ENCODE measurements around the gene AVPI1.

The AVPI1 gene

DNA sequence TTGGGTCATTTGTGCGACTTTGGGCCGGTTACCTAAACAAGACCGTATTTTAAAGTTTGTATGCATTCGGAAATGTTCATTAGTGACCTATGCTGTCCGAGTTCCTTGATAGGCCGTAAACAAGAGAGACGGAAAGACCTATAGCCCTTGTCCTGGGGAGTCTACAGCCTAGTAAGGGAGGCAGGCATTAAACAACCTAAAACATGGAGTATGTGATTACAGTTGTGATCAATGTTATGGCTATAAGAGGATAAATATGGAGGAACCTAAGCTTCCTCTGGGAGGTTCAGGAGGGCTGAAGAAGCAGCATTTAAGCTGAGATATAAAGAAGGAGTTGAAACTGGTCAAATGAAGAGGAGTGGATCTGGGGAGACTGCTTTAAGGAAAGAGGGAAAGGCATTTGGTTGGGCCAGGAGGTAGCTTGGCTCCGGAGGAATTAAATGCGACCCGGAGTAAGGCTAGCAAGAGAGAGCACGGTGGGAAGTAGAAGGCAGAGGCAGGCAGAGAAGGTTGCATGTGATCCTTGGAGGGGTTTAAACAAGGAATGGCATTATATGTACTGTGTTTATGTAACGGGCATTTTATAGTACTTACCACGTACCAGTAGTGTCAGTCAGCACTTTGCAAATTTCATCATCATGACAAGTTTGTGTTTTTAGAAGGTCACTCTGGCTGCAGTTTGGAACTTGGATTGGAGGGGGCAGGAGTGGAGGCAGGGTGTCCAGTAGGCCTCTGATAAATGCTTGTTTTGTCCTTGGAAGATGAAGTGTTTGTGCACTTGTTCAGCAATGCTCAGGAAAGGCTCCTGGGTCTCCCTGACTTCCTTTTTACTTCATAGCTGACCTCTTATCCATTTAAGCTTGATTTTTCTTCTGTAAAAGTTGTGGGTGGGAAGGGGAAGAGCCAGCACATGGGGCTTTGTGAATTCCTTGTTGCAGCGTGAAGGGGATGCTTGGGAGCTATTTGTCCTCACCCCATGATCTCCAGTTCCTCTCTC lies 1.0 kb upstream of the AVPI1 start:
- no peaks in the 10 kb centered on the region for H3K9me3 ChIP-seq (ENCODE audit: control insufficient read depth, insufficient read depth, low read depth, low read length)
- ChIA-PET POLR2A (interaction anchor here (0.5 to 3.4 kb wide), 16 partner anchors 10 to 201 kb away, joined by 3 to 36 read pairs (median 8); partner anchors contain the start of genes MARVELD1, PI4K2A and ZFYVE27), CTCF (interaction anchor here (0.5 to 5.6 kb wide), 9 partner anchors 12 to 1217 kb away, joined by 3 to 52 read pairs (median 6); no protein-coding TSS in a partner anchor)
- 0 out of 2 replicates have a peak, but pooled peaks cover 8% of the 10 kb centered on the region for H3K4me1 ChIP-seq (ENCODE audit: control insufficient read depth, insufficient read depth, low read length)
- no peaks in the 10 kb centered on the region for H3K36me3 ChIP-seq (ENCODE audit: control insufficient read depth in 2 of 2, insufficient read depth in 1 of 2, low read length in 2 of 2)
- H3K4me3 ChIP-seq (ENCODE audit: low read depth, low read length), result no peak overlapping the region
- peak overlapping the region; percentile 35; the same call in 1 of the 2 replicates for H3K27ac ChIP-seq (ENCODE audit: extremely low read depth, low read depth, low read length)
- TF ChIP-seq ZNF169 (tag by site-specific recombination; IDR thresholded peaks at IDR 0.05) (no peak), ZNF335 (tag by site-specific recombination; conservative IDR thresholded peaks at IDR 0.05) (peak; percentile 41), ZNF23 (tag by site-specific recombination; IDR thresholded peaks at IDR 0.05; ENCODE audit: borderline replicate concordance) (no peak), ZNF585B (tag by site-specific recombination; IDR thresholded peaks at IDR 0.05) (no peak), ZBTB21 (tag by site-specific recombination; IDR thresholded peaks at IDR 0.05) (no peak), ZNF423 (tag by site-specific recombination; IDR thresholded peaks at IDR 0.05) (no peak), ZNF211 (tag by site-specific recombination; IDR thresholded peaks at IDR 0.05; ENCODE audit: low read depth) (no peak), ZSCAN30 (tag by site-specific recombination; IDR thresholded peaks at IDR 0.05) (no peak), PRDM1 (tag by site-specific recombination; IDR thresholded peaks at IDR 0.05) (no peak), ZNF624 (tag by site-specific recombination; IDR thresholded peaks at IDR 0.05) (no peak), ZNF621 (tag by site-specific recombination; IDR thresholded peaks at IDR 0.05) (no peak), GFI1B (tag by site-specific recombination; IDR thresholded peaks at IDR 0.05) (no peak), ZFP69B (tag by site-specific recombination; IDR thresholded peaks at IDR 0.05) (0 out of 2 replicates have a peak, but pooled peaks have one; percentile 22), ZNF529 (tag by site-specific recombination; IDR thresholded peaks at IDR 0.05; ENCODE audit: insufficient replicate concordance) (no peak), TRIM28 (IDR thresholded peaks at IDR 0.05; ENCODE audit: borderline replicate concordance, low read length) (no peak), ZNF600 (tag by site-specific recombination; IDR thresholded peaks at IDR 0.05) (peak; percentile 56; the same call in 1 of the 2 replicates), ZNF223 (tag by site-specific recombination; IDR thresholded peaks at IDR 0.05) (no peak)
- TF ChIP-seq, protein P1, sequence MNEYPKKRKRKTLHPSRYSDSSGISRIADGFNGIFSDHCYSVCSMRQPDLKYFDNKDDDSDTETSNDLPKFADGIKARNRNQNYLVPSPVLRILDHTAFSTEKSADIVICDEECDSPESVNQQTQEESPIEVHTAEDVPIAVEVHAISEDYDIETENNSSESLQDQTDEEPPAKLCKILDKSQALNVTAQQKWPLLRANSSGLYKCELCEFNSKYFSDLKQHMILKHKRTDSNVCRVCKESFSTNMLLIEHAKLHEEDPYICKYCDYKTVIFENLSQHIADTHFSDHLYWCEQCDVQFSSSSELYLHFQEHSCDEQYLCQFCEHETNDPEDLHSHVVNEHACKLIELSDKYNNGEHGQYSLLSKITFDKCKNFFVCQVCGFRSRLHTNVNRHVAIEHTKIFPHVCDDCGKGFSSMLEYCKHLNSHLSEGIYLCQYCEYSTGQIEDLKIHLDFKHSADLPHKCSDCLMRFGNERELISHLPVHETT (tag by site-specific recombination; IDR thresholded peaks at IDR 0.05), result no peak
- TF ChIP-seq, protein P2, sequence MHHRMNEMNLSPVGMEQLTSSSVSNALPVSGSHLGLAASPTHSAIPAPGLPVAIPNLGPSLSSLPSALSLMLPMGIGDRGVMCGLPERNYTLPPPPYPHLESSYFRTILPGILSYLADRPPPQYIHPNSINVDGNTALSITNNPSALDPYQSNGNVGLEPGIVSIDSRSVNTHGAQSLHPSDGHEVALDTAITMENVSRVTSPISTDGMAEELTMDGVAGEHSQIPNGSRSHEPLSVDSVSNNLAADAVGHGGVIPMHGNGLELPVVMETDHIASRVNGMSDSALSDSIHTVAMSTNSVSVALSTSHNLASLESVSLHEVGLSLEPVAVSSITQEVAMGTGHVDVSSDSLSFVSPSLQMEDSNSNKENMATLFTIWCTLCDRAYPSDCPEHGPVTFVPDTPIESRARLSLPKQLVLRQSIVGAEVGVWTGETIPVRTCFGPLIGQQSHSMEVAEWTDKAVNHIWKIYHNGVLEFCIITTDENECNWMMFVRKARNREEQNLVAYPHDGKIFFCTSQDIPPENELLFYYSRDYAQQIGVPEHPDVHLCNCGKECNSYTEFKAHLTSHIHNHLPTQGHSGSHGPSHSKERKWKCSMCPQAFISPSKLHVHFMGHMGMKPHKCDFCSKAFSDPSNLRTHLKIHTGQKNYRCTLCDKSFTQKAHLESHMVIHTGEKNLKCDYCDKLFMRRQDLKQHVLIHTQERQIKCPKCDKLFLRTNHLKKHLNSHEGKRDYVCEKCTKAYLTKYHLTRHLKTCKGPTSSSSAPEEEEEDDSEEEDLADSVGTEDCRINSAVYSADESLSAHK (tag by site-specific recombination; IDR thresholded peaks at IDR 0.05), result no peak
- TF ChIP-seq, protein P3, sequence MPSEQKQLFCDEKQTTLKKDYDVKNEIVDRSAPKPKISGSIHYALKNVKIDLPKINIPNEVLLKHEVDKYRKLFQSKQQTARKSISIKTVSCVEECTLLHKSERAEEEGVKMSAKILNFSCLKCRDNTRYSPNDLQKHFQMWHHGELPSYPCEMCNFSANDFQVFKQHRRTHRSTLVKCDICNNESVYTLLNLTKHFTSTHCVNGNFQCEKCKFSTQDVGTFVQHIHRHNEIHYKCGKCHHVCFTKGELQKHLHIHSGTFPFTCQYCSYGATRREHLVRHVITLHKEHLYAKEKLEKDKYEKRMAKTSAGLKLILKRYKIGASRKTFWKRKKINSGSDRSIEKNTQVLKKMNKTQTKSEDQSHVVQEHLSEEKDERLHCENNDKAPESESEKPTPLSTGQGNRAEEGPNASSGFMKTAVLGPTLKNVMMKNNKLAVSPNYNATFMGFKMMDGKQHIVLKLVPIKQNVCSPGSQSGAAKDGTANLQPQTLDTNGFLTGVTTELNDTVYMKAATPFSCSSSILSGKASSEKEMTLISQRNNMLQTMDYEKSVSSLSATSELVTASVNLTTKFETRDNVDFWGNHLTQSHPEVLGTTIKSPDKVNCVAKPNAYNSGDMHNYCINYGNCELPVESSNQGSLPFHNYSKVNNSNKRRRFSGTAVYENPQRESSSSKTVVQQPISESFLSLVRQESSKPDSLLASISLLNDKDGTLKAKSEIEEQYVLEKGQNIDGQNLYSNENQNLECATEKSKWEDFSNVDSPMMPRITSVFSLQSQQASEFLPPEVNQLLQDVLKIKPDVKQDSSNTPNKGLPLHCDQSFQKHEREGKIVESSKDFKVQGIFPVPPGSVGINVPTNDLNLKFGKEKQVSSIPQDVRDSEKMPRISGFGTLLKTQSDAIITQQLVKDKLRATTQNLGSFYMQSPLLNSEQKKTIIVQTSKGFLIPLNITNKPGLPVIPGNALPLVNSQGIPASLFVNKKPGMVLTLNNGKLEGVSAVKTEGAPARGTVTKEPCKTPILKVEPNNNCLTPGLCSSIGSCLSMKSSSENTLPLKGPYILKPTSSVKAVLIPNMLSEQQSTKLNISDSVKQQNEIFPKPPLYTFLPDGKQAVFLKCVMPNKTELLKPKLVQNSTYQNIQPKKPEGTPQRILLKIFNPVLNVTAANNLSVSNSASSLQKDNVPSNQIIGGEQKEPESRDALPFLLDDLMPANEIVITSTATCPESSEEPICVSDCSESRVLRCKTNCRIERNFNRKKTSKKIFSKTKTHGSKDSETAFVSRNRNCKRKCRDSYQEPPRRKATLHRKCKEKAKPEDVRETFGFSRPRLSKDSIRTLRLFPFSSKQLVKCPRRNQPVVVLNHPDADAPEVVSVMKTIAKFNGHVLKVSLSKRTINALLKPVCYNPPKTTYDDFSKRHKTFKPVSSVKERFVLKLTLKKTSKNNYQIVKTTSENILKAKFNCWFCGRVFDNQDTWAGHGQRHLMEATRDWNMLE (tag by site-specific recombination; conservative IDR thresholded peaks at IDR 0.05; ENCODE audit: low read depth), result no peak
- TF ChIP-seq, protein P4, sequence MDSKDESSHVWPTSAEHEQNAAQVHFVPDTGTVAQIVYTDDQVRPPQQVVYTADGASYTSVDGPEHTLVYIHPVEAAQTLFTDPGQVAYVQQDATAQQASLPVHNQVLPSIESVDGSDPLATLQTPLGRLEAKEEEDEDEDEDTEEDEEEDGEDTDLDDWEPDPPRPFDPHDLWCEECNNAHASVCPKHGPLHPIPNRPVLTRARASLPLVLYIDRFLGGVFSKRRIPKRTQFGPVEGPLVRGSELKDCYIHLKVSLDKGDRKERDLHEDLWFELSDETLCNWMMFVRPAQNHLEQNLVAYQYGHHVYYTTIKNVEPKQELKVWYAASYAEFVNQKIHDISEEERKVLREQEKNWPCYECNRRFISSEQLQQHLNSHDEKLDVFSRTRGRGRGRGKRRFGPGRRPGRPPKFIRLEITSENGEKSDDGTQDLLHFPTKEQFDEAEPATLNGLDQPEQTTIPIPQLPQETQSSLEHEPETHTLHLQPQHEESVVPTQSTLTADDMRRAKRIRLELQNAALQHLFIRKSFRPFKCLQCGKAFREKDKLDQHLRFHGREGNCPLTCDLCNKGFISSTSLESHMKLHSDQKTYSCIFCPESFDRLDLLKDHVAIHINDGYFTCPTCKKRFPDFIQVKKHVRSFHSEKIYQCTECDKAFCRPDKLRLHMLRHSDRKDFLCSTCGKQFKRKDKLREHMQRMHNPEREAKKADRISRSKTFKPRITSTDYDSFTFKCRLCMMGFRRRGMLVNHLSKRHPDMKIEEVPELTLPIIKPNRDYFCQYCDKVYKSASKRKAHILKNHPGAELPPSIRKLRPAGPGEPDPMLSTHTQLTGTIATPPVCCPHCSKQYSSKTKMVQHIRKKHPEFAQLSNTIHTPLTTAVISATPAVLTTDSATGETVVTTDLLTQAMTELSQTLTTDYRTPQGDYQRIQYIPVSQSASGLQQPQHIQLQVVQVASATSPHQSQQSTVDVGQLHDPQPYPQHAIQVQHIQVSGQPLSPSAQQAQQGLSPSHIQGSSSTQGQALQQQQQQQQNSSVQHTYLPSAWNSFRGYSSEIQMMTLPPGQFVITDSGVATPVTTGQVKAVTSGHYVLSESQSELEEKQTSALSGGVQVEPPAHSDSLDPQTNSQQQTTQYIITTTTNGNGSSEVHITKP (tag by site-specific recombination; IDR thresholded peaks at IDR 0.05), result 0 out of 2 replicates have a peak, but pooled peaks have one; percentile 23
- TF ChIP-seq, protein P5, sequence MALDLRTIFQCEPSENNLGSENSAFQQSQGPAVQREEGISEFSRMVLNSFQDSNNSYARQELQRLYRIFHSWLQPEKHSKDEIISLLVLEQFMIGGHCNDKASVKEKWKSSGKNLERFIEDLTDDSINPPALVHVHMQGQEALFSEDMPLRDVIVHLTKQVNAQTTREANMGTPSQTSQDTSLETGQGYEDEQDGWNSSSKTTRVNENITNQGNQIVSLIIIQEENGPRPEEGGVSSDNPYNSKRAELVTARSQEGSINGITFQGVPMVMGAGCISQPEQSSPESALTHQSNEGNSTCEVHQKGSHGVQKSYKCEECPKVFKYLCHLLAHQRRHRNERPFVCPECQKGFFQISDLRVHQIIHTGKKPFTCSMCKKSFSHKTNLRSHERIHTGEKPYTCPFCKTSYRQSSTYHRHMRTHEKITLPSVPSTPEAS (tag by site-specific recombination; IDR thresholded peaks at IDR 0.05), result no peak

All from HEK293 (cell line).